Hematopoietic multipotent progenitor cell treated with erythropoietin and hydrocortisone succinate and interleukin-3 and kit ligand, for 17 days (in vitro differentiated cells): ENCODE measurements around the gene ZSCAN5A.
"Not testable (repeated sequence)": the region's sequence is repeated elsewhere in the genome, so short reads cannot be mapped to it uniquely, and the experiment has no call there.

Experiments
- DNase-seq: peaks from one replicate; pipeline ENCODE4 v3.0.0-alpha.2; 2015; ENCODE audit warnings: low spot score

ZSCAN5A gene

GRCh38 chr19:56272161-56272798, 42.4 kb downstream of the ZSCAN5A start, which contains the start of gene EDDM13:
EDDM13 (plus strand) TSS chr19:56272748; CDS start chr19:56272835, 87 bp downstream.
- DNase-seq, result no peak

GRCh38 chr19:56271151-56271550, 43.5 kb downstream of the ZSCAN5A start:
- no peak for DNase-seq

GRCh38 chr19:56270676-56271075, 44.0 kb downstream of the ZSCAN5A start:
- no peak for DNase-seq

- no peak for DNase-seq
Measured at GRCh38 chr19:56269348-56269747, 45.3 kb downstream of the ZSCAN5A start.

GRCh38 chr19:56266051-56266450, 48.6 kb downstream of the ZSCAN5A start:
- DNase-seq, result no peak

GRCh38 chr19:56263319-56263718, 51.3 kb downstream of the ZSCAN5A start:
- no peak for DNase-seq

- not testable (repeated sequence) for DNase-seq
Measured at GRCh38 chr19:56261932-56262331, 52.7 kb downstream of the ZSCAN5A start.

- DNase-seq, result no peak
Measured at GRCh38 chr19:56261145-56261544, 53.5 kb downstream of the ZSCAN5A start.

GRCh38 chr19:56258272-56258671, 56.4 kb downstream of the ZSCAN5A start:
- DNase-seq, result no peak

GRCh38 chr19:56253737-56254136, 60.9 kb downstream of the ZSCAN5A start:
- DNase-seq, result peak; percentile 58

- DNase-seq, result peak; percentile 61
Measured at GRCh38 chr19:56252699-56253422, 61.8 kb downstream of the ZSCAN5A start.

GRCh38 chr19:56248736-56249338, 65.8 kb downstream of the ZSCAN5A start:
- DNase-seq, result peak; percentile 21

GRCh38 chr19:56245764-56246163, 68.9 kb downstream of the ZSCAN5A start:
- not testable (repeated sequence) for DNase-seq

GRCh38 chr19:56245121-56245740, 69.4 kb downstream of the ZSCAN5A start:
- DNase-seq, result no peak

- no peak for DNase-seq
Measured at GRCh38 chr19:56223481-56223880, 91.2 kb downstream of the ZSCAN5A start.

- no peak for DNase-seq
Measured at GRCh38 chr19:56222901-56223300, 91.7 kb downstream of the ZSCAN5A start.

- DNase-seq, result no peak
Measured at GRCh38 chr19:56221851-56222250, 92.8 kb downstream of the ZSCAN5A start.

GRCh38 chr19:56221442-56221841, 93.2 kb downstream of the ZSCAN5A start:
- DNase-seq, result not testable (repeated sequence)

GRCh38 chr19:56218961-56219360, 95.7 kb downstream of the ZSCAN5A start:
- no peak for DNase-seq

GRCh38 chr19:56217039-56217949, 97.3 kb downstream of the ZSCAN5A start:
- no peak for DNase-seq

GRCh38 chr19:56211718-56212117, 102.9 kb downstream of the ZSCAN5A start:
- DNase-seq, result no peak

GRCh38 chr19:56210036-56210435, 104.6 kb downstream of the ZSCAN5A start:
- DNase-seq, result not testable (repeated sequence)
